ENCODE measurements around the gene CD79B.

GRCh38 chr17:63939401-63939800 is 7.3 kb upstream of the CD79B start:
- TF ChIP-seq CTCF (IDR thresholded peaks at IDR 0.05) (no peak), POLR2AphosphoS5 (IDR thresholded peaks at IDR 0.05; ENCODE audit: low read depth, low read length) (no peak), SIN3A (IDR thresholded peaks at IDR 0.05; ENCODE audit: borderline replicate concordance, insufficient read depth, low read depth, low read length) (no peak), TCF7L2 (IDR thresholded peaks at IDR 0.05; ENCODE audit: low read depth, low read length) (no peak)
- TF ChIP-seq, protein P1, sequence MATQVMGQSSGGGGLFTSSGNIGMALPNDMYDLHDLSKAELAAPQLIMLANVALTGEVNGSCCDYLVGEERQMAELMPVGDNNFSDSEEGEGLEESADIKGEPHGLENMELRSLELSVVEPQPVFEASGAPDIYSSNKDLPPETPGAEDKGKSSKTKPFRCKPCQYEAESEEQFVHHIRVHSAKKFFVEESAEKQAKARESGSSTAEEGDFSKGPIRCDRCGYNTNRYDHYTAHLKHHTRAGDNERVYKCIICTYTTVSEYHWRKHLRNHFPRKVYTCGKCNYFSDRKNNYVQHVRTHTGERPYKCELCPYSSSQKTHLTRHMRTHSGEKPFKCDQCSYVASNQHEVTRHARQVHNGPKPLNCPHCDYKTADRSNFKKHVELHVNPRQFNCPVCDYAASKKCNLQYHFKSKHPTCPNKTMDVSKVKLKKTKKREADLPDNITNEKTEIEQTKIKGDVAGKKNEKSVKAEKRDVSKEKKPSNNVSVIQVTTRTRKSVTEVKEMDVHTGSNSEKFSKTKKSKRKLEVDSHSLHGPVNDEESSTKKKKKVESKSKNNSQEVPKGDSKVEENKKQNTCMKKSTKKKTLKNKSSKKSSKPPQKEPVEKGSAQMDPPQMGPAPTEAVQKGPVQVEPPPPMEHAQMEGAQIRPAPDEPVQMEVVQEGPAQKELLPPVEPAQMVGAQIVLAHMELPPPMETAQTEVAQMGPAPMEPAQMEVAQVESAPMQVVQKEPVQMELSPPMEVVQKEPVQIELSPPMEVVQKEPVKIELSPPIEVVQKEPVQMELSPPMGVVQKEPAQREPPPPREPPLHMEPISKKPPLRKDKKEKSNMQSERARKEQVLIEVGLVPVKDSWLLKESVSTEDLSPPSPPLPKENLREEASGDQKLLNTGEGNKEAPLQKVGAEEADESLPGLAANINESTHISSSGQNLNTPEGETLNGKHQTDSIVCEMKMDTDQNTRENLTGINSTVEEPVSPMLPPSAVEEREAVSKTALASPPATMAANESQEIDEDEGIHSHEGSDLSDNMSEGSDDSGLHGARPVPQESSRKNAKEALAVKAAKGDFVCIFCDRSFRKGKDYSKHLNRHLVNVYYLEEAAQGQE (IDR thresholded peaks at IDR 0.05; ENCODE audit: insufficient read depth in 1 of 2, low read depth in 2 of 2, low read length in 1 of 2): no peak
